Panc1 (cell line): ENCODE data around the gene TARS2. TPM values are rescaled to one million over a fixed set of nuclear protein-coding genes. Genes with fewer than 3 reads are reported as not detected.

ENCODE experiments used
- ATAC-seq: fragments of 200-7000 bp; cut with Tn5 transposase; 2 replicates; pipeline ENCODE4 v1.9.1; 2020; ENCODE audit warnings: mild to moderate bottlenecking, moderate library complexity
- BruUV-seq: library from RNA; stranded (reverse); fragments of 400-500 nt; replicated peaks from 2 replicates; lab custom pipeline; 2021; lab: Mats Ljungman, UMichigan
- CTCF ChIA-PET: fragments of 300-600 bp; sonication (Branson Sonifier 250); formaldehyde crosslinking; loops from one replicate; lab custom pipeline; 2022; ENCODE audit warnings: antibody characterized with exemption; lab: Charles Lee
- POLR2A ChIA-PET: fragments of 300-600 bp; sonication (Branson Sonifier 250); formaldehyde crosslinking; loops from one replicate; lab custom pipeline; 2022; ENCODE audit warnings: antibody characterized with exemption; lab: Charles Lee
- DNase-seq: peaks from one replicate; pipeline ENCODE4 v3.0.0-alpha.2; 2010; ENCODE audit warnings: low read depth, low spot score
- H3K27ac ChIP-seq: 2 replicates; pipeline ENCODE4 v1.5.1; 2011; ENCODE audit warnings: mild to moderate bottlenecking, low read length, inconsistent platforms
- H3K27me3 ChIP-seq: fragments of 200-500 bp; sonication (Bioruptor generic); 2 replicates; pipeline ENCODE4 v1.6.0; 2014; ENCODE audit warnings: low read length, inconsistent platforms; ENCODE audit not compliant: control insufficient read depth, insufficient read depth
- H3K36me3 ChIP-seq: fragments of 200-500 bp; sonication (Bioruptor generic); 2 replicates; pipeline ENCODE4 v1.5.1; 2014; ENCODE audit warnings: inconsistent platforms, mild to moderate bottlenecking, low read length, moderate library complexity; ENCODE audit not compliant: control insufficient read depth, insufficient read depth
- H3K4me1 ChIP-seq: 2 replicates; pipeline ENCODE4 v1.5.1; 2011; ENCODE audit warnings: inconsistent platforms, mild to moderate bottlenecking, low read length, moderate library complexity; ENCODE audit not compliant: control insufficient read depth, insufficient read depth
- H3K4me3 ChIP-seq, 2 experiments: 2 replicates each; pipeline ENCODE4 v1.5.1; 2011 to 2012; ENCODE audit warnings: low read depth in 2 of 2, low read length in 2 of 2, mild to moderate bottlenecking in 2 of 2, inconsistent platforms in 1 of 2, moderate library complexity in 1 of 2
- H3K9me3 ChIP-seq: fragments of 200-500 bp; sonication (Bioruptor generic); 2 replicates; pipeline ENCODE4 v1.5.1; 2014; ENCODE audit warnings: low read depth, mild to moderate bottlenecking, inconsistent platforms, low read length, moderate library complexity; ENCODE audit not compliant: control insufficient read depth, insufficient read depth
- CTCF ChIP-seq: fragments of 450-650 bp; IDR thresholded peaks from 2 replicates; pipeline ENCODE4 v1.5.1; 2017; ENCODE audit warnings: mild to moderate bottlenecking
- POLR2AphosphoS5 ChIP-seq: IDR thresholded peaks from 2 replicates; pipeline ENCODE4 v1.6.1; 2012; ENCODE audit warnings: mild to moderate bottlenecking, low read depth, low read length, moderate library complexity
- SIN3A ChIP-seq: IDR thresholded peaks from 2 replicates; pipeline ENCODE4 v1.6.1; 2012; ENCODE audit warnings: low read depth, mild to moderate bottlenecking, low read length, moderate library complexity, borderline replicate concordance; ENCODE audit not compliant: insufficient read depth
- TCF7L2 ChIP-seq: IDR thresholded peaks from 2 replicates; pipeline ENCODE4 v1.6.1; 2011; ENCODE audit warnings: mild to moderate bottlenecking, low read depth, low read length, inconsistent platforms
- in situ Hi-C: cut with HindIII; loops from 2 replicates; pipeline ENCODE4 v1.10.0; 2016; ENCODE audit warnings: low sequenced_read_pairs, low pct_unique_long_range_greater_than_20kb
- intact Hi-C: fragments of 100-400 bp; cut with micrococcal nuclease; formaldehyde crosslinking; loops from one replicate; pipeline ENCODE4 v1.10.0; 2022; ENCODE audit not compliant: unreplicated experiment
- total RNA-seq: library from RNA; stranded (reverse); gene quantifications from one replicate; pipeline ENCODE4 v1.2.1, GENCODE V29; 2021; ENCODE audit not compliant: unreplicated experiment
- TF ChIP-seq, protein P1 (sequence below), 2 experiments: IDR thresholded peaks; 2 replicates each; pipeline ENCODE4 v1.6.1; 2011 to 2012; ENCODE audit warnings: low read depth in 2 of 2, control low read depth in 1 of 2, low read length in 1 of 2, mild to moderate bottlenecking in 1 of 2, moderate library complexity in 1 of 2; ENCODE audit not compliant: insufficient read depth in 1 of 2

The TARS2 gene
- total RNA-seq, 1 experiment from 2014 or later, result 28.2 TPM

DNA sequence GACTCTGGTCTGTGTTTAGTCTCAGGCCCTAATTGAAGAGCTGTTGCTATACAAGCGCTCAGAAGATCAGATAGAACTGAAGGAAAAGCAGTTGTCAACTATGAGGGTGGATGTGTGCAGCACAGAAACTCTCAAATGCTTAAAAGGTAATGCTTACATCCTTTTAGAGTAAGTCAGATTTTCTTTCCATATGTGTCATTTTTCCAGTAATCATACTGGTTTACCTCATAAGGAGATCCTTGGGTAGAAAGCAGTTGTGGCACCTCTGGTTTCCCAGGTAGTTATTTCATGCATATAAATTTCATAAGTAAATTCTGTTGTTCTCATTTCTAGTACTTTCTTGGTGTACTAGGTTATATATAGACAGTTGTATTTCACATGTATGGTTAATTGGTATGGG, 43.0 kb upstream of the TARS2 start:
- H3K27ac ChIP-seq, result no peak overlapping the region
- no TSS peak for BruUV-seq

DNA sequence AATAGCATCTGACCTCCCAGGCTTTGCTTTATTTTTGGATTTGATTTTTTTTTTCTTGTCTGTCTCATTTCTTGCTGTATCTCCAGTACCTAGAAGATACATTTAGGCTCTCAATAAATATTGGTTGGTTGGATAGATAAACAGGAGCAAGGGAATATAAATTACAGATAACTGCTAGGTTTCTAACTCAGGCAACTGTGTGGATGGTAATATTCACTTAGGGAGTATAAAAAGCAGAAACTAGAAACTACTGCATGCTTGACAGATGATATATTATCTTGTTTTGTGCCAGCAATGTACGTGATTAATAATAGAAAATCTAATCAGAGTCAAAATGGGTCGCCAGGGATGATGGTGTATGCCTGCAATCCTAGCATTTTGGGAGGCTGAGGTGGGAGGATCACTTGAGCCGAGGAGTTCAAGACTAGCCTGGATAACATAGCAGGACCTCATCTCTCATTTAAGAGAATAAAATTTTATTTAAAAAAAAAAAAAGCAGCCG, 31.0 kb upstream of the TARS2 start:
- Histone ChIP-seq H3K4me3 (no peak overlapping the region), H3K27me3 (no peaks in the 10 kb centered on the region), H3K27ac (no peak overlapping the region), H3K4me1 (no peaks in the 10 kb centered on the region), H3K36me3 (no peaks in the 10 kb centered on the region; the same call in 1 of the 2 replicates), H3K9me3 (no peaks in the 10 kb centered on the region)
- no TSS peak for BruUV-seq
- POLR2A ChIA-PET, result no interaction called here
- no peak for TF ChIP-seq SIN3A
- no peak for TF ChIP-seq CTCF
- no peak for TF ChIP-seq TCF7L2
- TF ChIP-seq, protein P1, sequence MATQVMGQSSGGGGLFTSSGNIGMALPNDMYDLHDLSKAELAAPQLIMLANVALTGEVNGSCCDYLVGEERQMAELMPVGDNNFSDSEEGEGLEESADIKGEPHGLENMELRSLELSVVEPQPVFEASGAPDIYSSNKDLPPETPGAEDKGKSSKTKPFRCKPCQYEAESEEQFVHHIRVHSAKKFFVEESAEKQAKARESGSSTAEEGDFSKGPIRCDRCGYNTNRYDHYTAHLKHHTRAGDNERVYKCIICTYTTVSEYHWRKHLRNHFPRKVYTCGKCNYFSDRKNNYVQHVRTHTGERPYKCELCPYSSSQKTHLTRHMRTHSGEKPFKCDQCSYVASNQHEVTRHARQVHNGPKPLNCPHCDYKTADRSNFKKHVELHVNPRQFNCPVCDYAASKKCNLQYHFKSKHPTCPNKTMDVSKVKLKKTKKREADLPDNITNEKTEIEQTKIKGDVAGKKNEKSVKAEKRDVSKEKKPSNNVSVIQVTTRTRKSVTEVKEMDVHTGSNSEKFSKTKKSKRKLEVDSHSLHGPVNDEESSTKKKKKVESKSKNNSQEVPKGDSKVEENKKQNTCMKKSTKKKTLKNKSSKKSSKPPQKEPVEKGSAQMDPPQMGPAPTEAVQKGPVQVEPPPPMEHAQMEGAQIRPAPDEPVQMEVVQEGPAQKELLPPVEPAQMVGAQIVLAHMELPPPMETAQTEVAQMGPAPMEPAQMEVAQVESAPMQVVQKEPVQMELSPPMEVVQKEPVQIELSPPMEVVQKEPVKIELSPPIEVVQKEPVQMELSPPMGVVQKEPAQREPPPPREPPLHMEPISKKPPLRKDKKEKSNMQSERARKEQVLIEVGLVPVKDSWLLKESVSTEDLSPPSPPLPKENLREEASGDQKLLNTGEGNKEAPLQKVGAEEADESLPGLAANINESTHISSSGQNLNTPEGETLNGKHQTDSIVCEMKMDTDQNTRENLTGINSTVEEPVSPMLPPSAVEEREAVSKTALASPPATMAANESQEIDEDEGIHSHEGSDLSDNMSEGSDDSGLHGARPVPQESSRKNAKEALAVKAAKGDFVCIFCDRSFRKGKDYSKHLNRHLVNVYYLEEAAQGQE (IDR thresholded peaks at IDR 0.05; ENCODE audit: insufficient read depth in 1 of 2, low read depth in 2 of 2, low read length in 1 of 2), result no peak
- TF ChIP-seq POLR2AphosphoS5, result no peak
- DNase-seq (no peak), ATAC-seq (no peak)
- intact Hi-C loops, result no loop called here
- CTCF ChIA-PET, result interaction anchor here (0.6 kb wide), 1 partner anchor 251 kb away, joined by 3 read pairs; no protein-coding TSS in a partner anchor
- in situ Hi-C loops, result no loop called here

More for the DNA sequence above, 43.0 kb upstream of the TARS2 start:
- CTCF ChIA-PET, result no interaction called here
- ATAC-seq (no peak), DNase-seq (no peak)
- POLR2A ChIA-PET, result no interaction called here
- in situ Hi-C loops, result no loop called here
- peaks cover 12% of the 10 kb centered on the region; the same call in 1 of the 2 replicates for H3K36me3 ChIP-seq
- H3K4me1 ChIP-seq, result no peaks in the 10 kb centered on the region
- no peak for TF ChIP-seq SIN3A
- TF ChIP-seq, protein P1 (IDR thresholded peaks at IDR 0.05; ENCODE audit: insufficient read depth in 1 of 2, low read depth in 2 of 2, low read length in 1 of 2), result no peak
- no peak for TF ChIP-seq POLR2AphosphoS5
- TF ChIP-seq CTCF, result no peak
- no peak for TF ChIP-seq TCF7L2
- intact Hi-C loops, result no loop called here
- H3K9me3 ChIP-seq, result no peaks in the 10 kb centered on the region
- no peaks in the 10 kb centered on the region for H3K27me3 ChIP-seq
- H3K4me3 ChIP-seq, result no peak overlapping the region
